ENCODE data around the gene UNC45B.

DNA sequence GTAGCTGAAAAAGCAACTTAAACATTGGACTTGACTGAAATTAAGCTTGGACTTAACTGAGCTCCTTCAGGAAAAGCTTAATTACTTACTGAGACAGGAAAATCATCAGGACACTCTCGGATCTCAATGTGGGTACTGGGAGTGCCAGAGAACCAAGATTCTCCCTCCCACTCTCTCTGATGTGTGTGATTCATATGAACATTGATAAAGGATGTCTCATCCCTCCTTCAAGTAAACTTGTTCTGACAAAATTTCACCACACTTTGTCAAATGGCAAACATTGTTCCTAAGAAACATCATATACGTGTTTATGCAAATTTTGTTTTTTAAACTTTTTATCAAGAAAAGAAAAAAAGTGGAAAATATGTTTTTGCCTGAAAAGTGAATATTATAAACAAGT is 91.2 kb downstream of the UNC45B start:
- TF ChIP-seq EZH2 (optimal IDR thresholded peaks at IDR 0.05; ENCODE audit: low read depth, low read length) (no peak), CTCF (IDR thresholded peaks at IDR 0.05; ENCODE audit: low read length) (no peak)

All from MM.1S (cell line).